ENCODE measurements around the gene RBMS1. TPM values are rescaled to one million over a fixed set of nuclear protein-coding genes. Genes with fewer than 3 reads are reported as not detected.
A peak's percentile ranks its signal among the peaks of the same experiment; 100 is the strongest.

RBMS1 gene
- total RNA-seq, 1 experiment from 2014 or later: 61.9 TPM

DNA sequence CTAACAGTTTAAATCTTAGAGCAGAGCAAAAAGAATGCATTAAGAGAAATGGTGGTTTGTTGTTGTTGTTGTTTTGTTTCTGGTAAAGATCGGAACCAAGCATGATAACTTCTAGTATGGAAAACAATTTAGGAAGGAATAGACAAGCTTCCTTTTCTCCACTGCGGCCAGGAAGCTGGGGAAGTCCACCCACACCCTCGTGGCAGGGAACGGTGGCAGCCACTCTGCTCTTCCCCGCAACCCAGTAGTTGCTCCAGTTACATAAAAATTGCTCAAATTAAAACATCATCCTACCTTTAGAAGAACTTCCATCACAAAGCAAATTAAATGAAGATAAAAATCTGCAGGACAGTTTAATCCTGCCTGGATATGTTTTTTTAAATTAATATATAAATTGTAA is 113.0 kb downstream of the RBMS1 start:
- TF ChIP-seq CTCF (IDR thresholded peaks at IDR 0.05; ENCODE audit: unreplicated experiment): no peak
- no TSS peak for BruUV-seq (replicated peaks)
- Mint-ChIP-seq H3K4me1 (ENCODE audit: low read depth, unreplicated experiment) (peaks cover 44% of the 10 kb centered on the region), H3K27me3 (ENCODE audit: unreplicated experiment) (no peaks in the 10 kb centered on the region), H3K36me3 (ENCODE audit: insufficient read depth, unreplicated experiment) (peaks cover 5% of the 10 kb centered on the region), H3K27ac (ENCODE audit: unreplicated experiment) (no peak overlapping the region), H3K4me3 (ENCODE audit: low read depth, unreplicated experiment) (no peak overlapping the region), H3K9me3 (ENCODE audit: low read depth, unreplicated experiment) (no peaks in the 10 kb centered on the region)
- no peak for DNase-seq
- intact Hi-C loops (cut with micrococcal nuclease; ENCODE audit: unreplicated experiment): no loop called here
- CTCF ChIA-PET: interaction anchor here (0.6 to 0.7 kb wide), 2 partner anchors 27 to 327 kb away, joined by 3 read pairs; no protein-coding TSS in a partner anchor

- Mint-ChIP-seq H3K9me3 (ENCODE audit: low read depth, unreplicated experiment) (no peaks in the 10 kb centered on the region), H3K36me3 (ENCODE audit: insufficient read depth, unreplicated experiment) (peaks cover 5% of the 10 kb centered on the region), H3K4me1 (ENCODE audit: low read depth, unreplicated experiment) (peaks cover 49% of the 10 kb centered on the region), H3K4me3 (ENCODE audit: low read depth, unreplicated experiment) (no peak overlapping the region), H3K27me3 (ENCODE audit: unreplicated experiment) (no peaks in the 10 kb centered on the region), H3K27ac (ENCODE audit: unreplicated experiment) (no peak overlapping the region)
- BruUV-seq (replicated peaks): no TSS peak
- CTCF ChIA-PET: no interaction called here
- intact Hi-C loops (cut with micrococcal nuclease; ENCODE audit: unreplicated experiment): no loop called here
- TF ChIP-seq CTCF (IDR thresholded peaks at IDR 0.05; ENCODE audit: unreplicated experiment): no peak
- DNase-seq: no peak
These were observed 113.5 kb downstream of the RBMS1 start for GRCh38 chr2:160380000-160380570.

DNA sequence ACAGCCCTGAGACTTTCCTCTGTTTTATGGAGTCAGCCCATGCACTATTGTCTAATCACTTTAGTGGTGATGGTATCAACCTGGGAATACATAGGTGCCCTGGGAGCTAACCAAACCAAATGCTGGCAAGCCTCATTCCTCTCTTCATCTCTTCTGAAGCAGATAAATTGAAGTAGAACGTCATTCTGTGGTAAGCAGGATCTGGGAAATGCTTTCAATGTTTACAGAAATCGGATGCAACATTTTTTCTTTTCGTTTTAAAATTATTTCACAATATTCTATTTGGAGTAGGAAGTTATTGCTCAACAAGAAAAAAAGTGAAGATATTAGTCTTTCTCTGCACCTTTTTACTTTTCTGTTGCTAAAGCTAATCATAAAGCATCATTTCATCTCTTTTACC is 114.2 kb downstream of the RBMS1 start:
- no peaks in the 10 kb centered on the region for H3K27me3 Mint-ChIP-seq (ENCODE audit: unreplicated experiment)
- CTCF ChIA-PET: no interaction called here
- TF ChIP-seq CTCF (IDR thresholded peaks at IDR 0.05; ENCODE audit: unreplicated experiment): no peak
- no peaks in the 10 kb centered on the region for H3K9me3 Mint-ChIP-seq (ENCODE audit: low read depth, unreplicated experiment)
- intact Hi-C loops (cut with micrococcal nuclease; ENCODE audit: unreplicated experiment): no loop called here
- no peak overlapping the region for H3K4me3 Mint-ChIP-seq (ENCODE audit: low read depth, unreplicated experiment)
- BruUV-seq (replicated peaks): no TSS peak
- peaks cover 5% of the 10 kb centered on the region for H3K36me3 Mint-ChIP-seq (ENCODE audit: insufficient read depth, unreplicated experiment)
- H3K27ac Mint-ChIP-seq (ENCODE audit: unreplicated experiment): no peak overlapping the region
- no peak for DNase-seq
- peaks cover 52% of the 10 kb centered on the region for H3K4me1 Mint-ChIP-seq (ENCODE audit: low read depth, unreplicated experiment)

DNA sequence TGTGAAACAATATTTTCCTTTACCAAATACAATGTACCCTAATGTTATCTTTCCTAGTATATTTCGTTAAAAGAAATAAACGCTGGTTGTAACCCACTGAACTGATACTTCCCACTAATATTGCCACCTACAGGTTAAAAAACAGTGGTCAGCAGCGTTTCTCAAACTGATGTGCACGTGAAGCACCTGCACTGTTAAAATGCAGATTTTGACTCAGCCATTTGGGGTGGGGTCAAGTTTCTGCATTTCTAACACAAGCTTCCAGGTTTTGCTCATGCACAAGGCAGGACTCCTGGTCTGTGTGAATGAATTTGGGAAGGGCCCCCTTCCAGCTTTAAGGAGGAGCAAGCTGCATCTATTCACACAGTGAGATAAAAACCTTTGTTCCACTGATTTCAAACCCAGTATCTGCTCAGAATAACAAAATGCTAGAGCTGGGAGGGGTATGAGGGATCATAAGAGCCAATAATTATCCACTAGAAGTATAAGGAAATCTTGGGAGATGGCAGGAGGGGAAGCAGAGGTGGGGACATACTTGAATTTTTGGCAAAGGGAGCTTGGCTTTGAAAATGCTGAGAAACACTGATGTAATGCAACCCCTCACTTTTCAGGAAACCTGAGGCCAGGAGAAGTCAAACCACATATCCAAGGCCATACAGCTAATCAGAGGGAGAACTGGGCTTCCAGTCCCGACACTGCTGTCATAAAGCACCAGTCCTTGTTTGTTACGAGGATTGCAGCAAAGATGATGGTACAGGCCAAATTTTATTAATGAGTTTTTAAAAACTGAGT is 116.2 kb downstream of the RBMS1 start:
- Mint-ChIP-seq H3K9me3 (ENCODE audit: low read depth, unreplicated experiment) (no peaks in the 10 kb centered on the region), H3K4me1 (ENCODE audit: low read depth, unreplicated experiment) (peaks cover 71% of the 10 kb centered on the region), H3K4me3 (ENCODE audit: low read depth, unreplicated experiment) (no peak overlapping the region), H3K36me3 (ENCODE audit: insufficient read depth, unreplicated experiment) (peaks cover 5% of the 10 kb centered on the region), H3K27ac (ENCODE audit: unreplicated experiment) (peak overlapping the region; percentile 39), H3K27me3 (ENCODE audit: unreplicated experiment) (no peaks in the 10 kb centered on the region)
- BruUV-seq (replicated peaks): no TSS peak
- intact Hi-C loops (cut with micrococcal nuclease; ENCODE audit: unreplicated experiment): no loop called here
- no peak for DNase-seq
- CTCF ChIA-PET: interaction anchor here (0.5 to 1.7 kb wide), 5 partner anchors 27 to 925 kb away, joined by 3 to 4 read pairs (median 3); no protein-coding TSS in a partner anchor
- TF ChIP-seq CTCF (IDR thresholded peaks at IDR 0.05; ENCODE audit: unreplicated experiment): no peak

All from Calu3 (cell line).